OCI-LY7 (cell line): ENCODE measurements around the gene DCAF4L1.

Source experiments
- EZH2phosphoT487 ChIP-seq: fragments of 200-600 bp; sonication (generic); IDR thresholded peaks from 2 replicates; pipeline ENCODE4 v1.6.1; 2018; ENCODE audit warnings: low read depth, borderline replicate concordance, mild to moderate bottlenecking, mixed run types, antibody characterized with exemption, low read length, moderate library complexity, mixed read lengths
- TF ChIP-seq, protein P1 (sequence below): fragments of 200-600 bp; sonication (generic); conservative IDR thresholded peaks from 2 replicates; pipeline ENCODE4 v1.5.1; 2014; ENCODE audit warnings: mild to moderate bottlenecking, antibody characterized with exemption, low read length, moderate library complexity, mixed read lengths

DNA sequence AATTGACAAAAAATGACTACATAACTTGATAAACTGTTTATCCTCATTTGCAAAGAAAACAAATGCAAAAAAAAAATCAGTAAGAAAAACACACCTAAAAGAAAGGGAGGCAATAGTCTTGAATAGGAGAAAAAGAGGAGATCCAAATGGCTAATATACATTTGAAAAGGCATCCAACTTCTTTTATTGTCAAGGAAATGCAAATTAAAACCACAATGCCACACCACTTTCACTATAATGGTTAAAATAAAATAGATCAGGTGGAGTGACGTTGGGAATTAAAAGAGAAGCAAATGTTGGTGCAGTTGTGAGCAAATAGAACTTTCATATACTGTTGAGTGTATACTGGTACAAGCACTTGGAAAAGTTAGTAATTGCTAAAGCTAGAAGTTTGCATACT lies 3.6 kb downstream of the DCAF4L1 start:
- TF ChIP-seq, protein P1, sequence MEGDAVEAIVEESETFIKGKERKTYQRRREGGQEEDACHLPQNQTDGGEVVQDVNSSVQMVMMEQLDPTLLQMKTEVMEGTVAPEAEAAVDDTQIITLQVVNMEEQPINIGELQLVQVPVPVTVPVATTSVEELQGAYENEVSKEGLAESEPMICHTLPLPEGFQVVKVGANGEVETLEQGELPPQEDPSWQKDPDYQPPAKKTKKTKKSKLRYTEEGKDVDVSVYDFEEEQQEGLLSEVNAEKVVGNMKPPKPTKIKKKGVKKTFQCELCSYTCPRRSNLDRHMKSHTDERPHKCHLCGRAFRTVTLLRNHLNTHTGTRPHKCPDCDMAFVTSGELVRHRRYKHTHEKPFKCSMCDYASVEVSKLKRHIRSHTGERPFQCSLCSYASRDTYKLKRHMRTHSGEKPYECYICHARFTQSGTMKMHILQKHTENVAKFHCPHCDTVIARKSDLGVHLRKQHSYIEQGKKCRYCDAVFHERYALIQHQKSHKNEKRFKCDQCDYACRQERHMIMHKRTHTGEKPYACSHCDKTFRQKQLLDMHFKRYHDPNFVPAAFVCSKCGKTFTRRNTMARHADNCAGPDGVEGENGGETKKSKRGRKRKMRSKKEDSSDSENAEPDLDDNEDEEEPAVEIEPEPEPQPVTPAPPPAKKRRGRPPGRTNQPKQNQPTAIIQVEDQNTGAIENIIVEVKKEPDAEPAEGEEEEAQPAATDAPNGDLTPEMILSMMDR: no peak
- no peak for TF ChIP-seq EZH2phosphoT487
